GM12874 (cell line): ENCODE measurements around the gene ZFHX3.

ENCODE experiments used
- TF ChIP-seq, protein P1 (sequence below): IDR thresholded peaks from 2 replicates; pipeline ENCODE4 v1.5.1; 2011; ENCODE audit warnings: low read depth, mild to moderate bottlenecking, control low read depth, low read length, moderate library complexity; ENCODE audit not compliant: insufficient read depth

ZFHX3 gene

DNA sequence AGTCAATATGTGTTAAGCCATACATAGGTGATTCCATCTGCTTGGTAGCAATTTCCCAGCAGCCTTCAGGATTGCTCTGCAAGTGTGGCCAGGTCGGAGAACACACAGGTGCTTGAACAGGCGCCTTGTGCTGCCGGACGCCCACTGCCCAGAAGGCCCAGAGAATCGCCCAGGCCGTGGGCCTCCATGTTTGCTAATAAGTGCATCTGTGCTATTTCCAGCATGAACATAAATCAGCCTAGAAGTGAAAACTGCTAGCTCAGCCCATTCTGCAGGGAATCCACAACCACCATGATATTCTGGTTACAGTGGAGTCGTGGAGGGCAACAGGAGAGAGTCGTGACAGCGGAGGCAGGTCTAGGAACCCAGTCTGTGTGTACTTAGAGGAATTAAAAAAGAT is 78.1 kb downstream of the ZFHX3 start:
- TF ChIP-seq, protein P1, sequence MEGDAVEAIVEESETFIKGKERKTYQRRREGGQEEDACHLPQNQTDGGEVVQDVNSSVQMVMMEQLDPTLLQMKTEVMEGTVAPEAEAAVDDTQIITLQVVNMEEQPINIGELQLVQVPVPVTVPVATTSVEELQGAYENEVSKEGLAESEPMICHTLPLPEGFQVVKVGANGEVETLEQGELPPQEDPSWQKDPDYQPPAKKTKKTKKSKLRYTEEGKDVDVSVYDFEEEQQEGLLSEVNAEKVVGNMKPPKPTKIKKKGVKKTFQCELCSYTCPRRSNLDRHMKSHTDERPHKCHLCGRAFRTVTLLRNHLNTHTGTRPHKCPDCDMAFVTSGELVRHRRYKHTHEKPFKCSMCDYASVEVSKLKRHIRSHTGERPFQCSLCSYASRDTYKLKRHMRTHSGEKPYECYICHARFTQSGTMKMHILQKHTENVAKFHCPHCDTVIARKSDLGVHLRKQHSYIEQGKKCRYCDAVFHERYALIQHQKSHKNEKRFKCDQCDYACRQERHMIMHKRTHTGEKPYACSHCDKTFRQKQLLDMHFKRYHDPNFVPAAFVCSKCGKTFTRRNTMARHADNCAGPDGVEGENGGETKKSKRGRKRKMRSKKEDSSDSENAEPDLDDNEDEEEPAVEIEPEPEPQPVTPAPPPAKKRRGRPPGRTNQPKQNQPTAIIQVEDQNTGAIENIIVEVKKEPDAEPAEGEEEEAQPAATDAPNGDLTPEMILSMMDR, result no peak

DNA sequence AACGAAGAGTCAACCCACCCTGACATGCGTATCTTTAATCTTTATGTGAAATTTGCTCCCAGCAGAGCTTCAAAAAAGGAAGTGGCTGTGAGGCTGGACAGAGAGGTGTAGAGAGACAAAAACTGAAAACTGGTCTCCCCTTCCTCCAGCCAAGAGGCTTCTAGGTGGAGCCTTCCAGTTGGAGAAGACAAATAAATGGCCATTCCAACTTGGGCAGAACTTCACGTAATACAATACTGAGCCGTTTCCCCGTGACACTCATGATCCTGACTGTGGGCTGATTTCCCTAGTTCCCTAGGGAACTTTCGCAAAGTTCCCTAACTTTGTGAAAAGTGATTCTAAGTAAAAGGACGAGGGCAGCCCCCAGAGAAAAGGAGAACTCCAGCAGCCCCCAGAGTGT is 78.8 kb downstream of the ZFHX3 start:
- TF ChIP-seq, protein P1, result no peak

DNA sequence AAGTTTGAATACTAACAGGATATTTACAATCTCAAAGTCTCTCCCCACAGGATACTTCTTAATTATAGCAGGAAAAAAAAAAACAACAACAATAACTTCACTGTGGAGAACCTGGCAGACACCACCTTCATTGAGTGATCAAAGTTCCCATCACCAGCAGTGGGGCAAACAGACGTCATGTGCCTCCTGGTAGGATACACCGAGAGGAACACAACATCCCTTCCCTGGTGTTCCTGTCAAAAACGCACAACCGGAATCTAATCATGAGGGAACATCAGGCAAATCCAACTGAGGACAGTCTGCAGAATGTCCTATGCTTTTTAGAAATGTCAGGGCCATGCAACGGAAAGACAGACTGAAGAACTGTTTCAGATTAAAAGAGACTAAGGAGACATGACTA is 80.0 kb downstream of the ZFHX3 start:
- TF ChIP-seq, protein P1, result no peak

GRCh38 chr16:72963533-72964315 is 84.2 kb downstream of the ZFHX3 start:
- TF ChIP-seq, protein P1, result no peak

DNA sequence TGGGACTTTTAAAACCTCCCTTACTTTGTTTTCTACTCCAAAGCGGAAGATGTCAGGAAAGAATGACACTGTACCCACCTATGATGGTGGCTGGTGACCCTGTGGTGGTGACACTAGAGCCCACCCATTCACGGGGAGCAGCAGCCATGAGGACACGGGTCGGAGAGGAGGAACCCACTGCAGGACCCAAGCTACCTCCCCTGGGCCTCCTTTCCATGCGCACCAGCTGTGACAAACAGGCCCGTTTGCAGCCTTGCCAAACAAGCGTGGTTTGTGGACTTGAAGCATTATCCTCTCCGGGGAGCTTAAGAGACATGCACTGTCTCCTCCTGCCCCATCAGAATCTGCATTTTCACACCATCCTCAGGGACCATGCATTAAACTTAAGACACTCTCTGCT is 85.6 kb downstream of the ZFHX3 start:
- TF ChIP-seq, protein P1, result no peak

- TF ChIP-seq, protein P1, result no peak
Observed at GRCh38 chr16:72961863-72962262, 86.1 kb downstream of the ZFHX3 start.

- TF ChIP-seq, protein P1, result no peak
Observed at GRCh38 chr16:72961115-72961832, 86.7 kb downstream of the ZFHX3 start.
